GM20000 (cell line): ENCODE measurements around the gene AMBP.
A peak's percentile ranks its signal among the peaks of the same experiment; 100 is the strongest.

ENCODE experiments used
- DNase-seq: peaks from one replicate; pipeline ENCODE4 v3.0.0; 2012; ENCODE audit warnings: low spot score
- CTCF ChIP-seq: IDR thresholded peaks from 2 replicates; pipeline ENCODE4 v1.5.1; 2012; ENCODE audit warnings: mild to moderate bottlenecking, control low read depth; ENCODE audit errors: extremely low read depth, missing control alignments

Gene AMBP

GRCh38 chr9:114109124-114109523 lies 31.0 kb upstream of the AMBP start:
- DNase-seq: no peak
- TF ChIP-seq CTCF: no peak

GRCh38 chr9:114108016-114108833 lies 30.1 kb upstream of the AMBP start:
- peak; percentile 78 for DNase-seq
- TF ChIP-seq CTCF: peak; percentile 98

GRCh38 chr9:114107286-114108001 lies 29.3 kb upstream of the AMBP start:
- TF ChIP-seq CTCF: no peak

GRCh38 chr9:114105236-114105635 lies 27.1 kb upstream of the AMBP start:
- no peak for TF ChIP-seq CTCF
- DNase-seq: no peak

More at GRCh38 chr9:114107286-114108001, 29.3 kb upstream of the AMBP start:
- no peak for DNase-seq

- no peak for DNase-seq
- TF ChIP-seq CTCF: no peak
These were observed 24.4 kb upstream of the AMBP start for GRCh38 chr9:114102484-114102883.

GRCh38 chr9:114100536-114100935 lies 22.4 kb upstream of the AMBP start:
- DNase-seq: no peak
- no peak for TF ChIP-seq CTCF

- DNase-seq: no peak
- TF ChIP-seq CTCF: no peak
These were observed 21.7 kb upstream of the AMBP start for GRCh38 chr9:114099669-114100270.
